Measurements from ENCODE around the gene KLK1. TPM values are rescaled to one million over a fixed set of nuclear protein-coding genes. Genes with fewer than 3 reads are reported as not detected.

KLK1 gene
- total and polyA plus RNA-seq, 2 of the 13 experiments (the other 11 are each of a cell fraction or from before 2014, with no cell fraction given): not detected

GRCh38 chr19:50835785-50836542 is 12.4 kb upstream of the KLK1 start (continued):
- TF ChIP-seq ZBTB40 (IDR thresholded peaks at IDR 0.05): no peak
- no peak for TF ChIP-seq ZBTB40 (CRISPR knock-in tag; IDR thresholded peaks at IDR 0.05)
- no peak for TF ChIP-seq AKAP8 (CRISPR knock-in tag; IDR thresholded peaks at IDR 0.05)
- TF ChIP-seq ZNF414 (CRISPR knock-in tag; IDR thresholded peaks at IDR 0.05): no peak
- TF ChIP-seq ZFP41 (CRISPR knock-in tag; IDR thresholded peaks at IDR 0.05; ENCODE audit: borderline replicate concordance): no peak
- no peak for TF ChIP-seq ZBTB21 (CRISPR knock-in tag; IDR thresholded peaks at IDR 0.05)
- TF ChIP-seq PBX3 (CRISPR knock-in tag; IDR thresholded peaks at IDR 0.05; ENCODE audit: borderline replicate concordance): no peak
- no peak for TF ChIP-seq PCBP1 (IDR thresholded peaks at IDR 0.05; ENCODE audit: borderline replicate concordance, low read depth, low read length)
- peak; percentile 51 for TF ChIP-seq MAX (IDR thresholded peaks at IDR 0.05)
- TF ChIP-seq MTA3 (CRISPR knock-in tag; IDR thresholded peaks at IDR 0.05): no peak
- no peak for TF ChIP-seq PLRG1 (conservative IDR thresholded peaks at IDR 0.05)
- TF ChIP-seq ZMAT5 (CRISPR knock-in tag; IDR thresholded peaks at IDR 0.05; ENCODE audit: borderline replicate concordance, low read depth): no peak
- no peak for TF ChIP-seq REPIN1 (CRISPR knock-in tag; IDR thresholded peaks at IDR 0.05; ENCODE audit: borderline replicate concordance, low read depth)
- peak; percentile 29; the same call in 1 of the 2 replicates for TF ChIP-seq ZGPAT (CRISPR knock-in tag; IDR thresholded peaks at IDR 0.05)

Measured in HepG2 (cell line).